SKM-1 treated with dmso at 0.1 percent for 144 hours (cell line): ENCODE data around the gene NDEL1.

Source experiments
- DNase-seq: peaks from one replicate; lab custom pipeline; 2025; ENCODE audit not compliant: unreplicated experiment; lab: John Stamatoyannopoulos, UW

The NDEL1 gene

GRCh38 chr17:8413938-8414337 is 21.7 kb upstream of the NDEL1 start:
- no peak for DNase-seq

- DNase-seq: peak; percentile 56
These were observed 17.9 kb upstream of the NDEL1 start for GRCh38 chr17:8417806-8418205.

GRCh38 chr17:8418471-8418870 is 17.2 kb upstream of the NDEL1 start:
- DNase-seq: no peak

- DNase-seq: no peak
These were observed 16.4 kb upstream of the NDEL1 start for GRCh38 chr17:8419305-8419704.

- peak; percentile 6 for DNase-seq
These were observed 15.4 kb upstream of the NDEL1 start for GRCh38 chr17:8420041-8420934.

GRCh38 chr17:8421571-8421970 is 14.1 kb upstream of the NDEL1 start:
- DNase-seq: no peak

GRCh38 chr17:8426094-8426720 is 9.5 kb upstream of the NDEL1 start:
- no peak for DNase-seq

GRCh38 chr17:8426802-8427201 is 8.9 kb upstream of the NDEL1 start:
- DNase-seq: no peak

GRCh38 chr17:8430966-8431365 is 4.7 kb upstream of the NDEL1 start:
- no peak for DNase-seq

GRCh38 chr17:8436169-8436843 is 622 bp downstream of the NDEL1 start:
- no peak for DNase-seq

GRCh38 chr17:8436844-8437171 is 1.1 kb downstream of the NDEL1 start:
- DNase-seq: no peak

- DNase-seq: no peak
These were observed 2.8 kb downstream of the NDEL1 start for GRCh38 chr17:8438441-8438840.

- DNase-seq: no peak
These were observed 4.0 kb downstream of the NDEL1 start for GRCh38 chr17:8439681-8440080.

GRCh38 chr17:8441690-8442089 is 6.0 kb downstream of the NDEL1 start:
- no peak for DNase-seq

GRCh38 chr17:8442310-8442709 is 6.6 kb downstream of the NDEL1 start:
- no peak for DNase-seq

- DNase-seq: no peak
These were observed 8.1 kb downstream of the NDEL1 start for GRCh38 chr17:8443756-8444155.

GRCh38 chr17:8444494-8444893 is 8.8 kb downstream of the NDEL1 start:
- DNase-seq: no peak

- DNase-seq: no peak
These were observed 9.9 kb downstream of the NDEL1 start for GRCh38 chr17:8445536-8445935.

- no peak for DNase-seq
These were observed 12.1 kb downstream of the NDEL1 start for GRCh38 chr17:8447799-8448198.

- no peak for DNase-seq
These were observed 12.6 kb downstream of the NDEL1 start for GRCh38 chr17:8448310-8448709.

- DNase-seq: no peak
These were observed 16.4 kb downstream of the NDEL1 start for GRCh38 chr17:8451933-8452614.

GRCh38 chr17:8453326-8453725 is 17.6 kb downstream of the NDEL1 start:
- no peak for DNase-seq
